ENCODE measurements around the gene TBR1. TPM values are rescaled to one million over a fixed set of nuclear protein-coding genes. Genes with fewer than 3 reads are reported as not detected.

TBR1 gene
- total RNA-seq, 4 donors from 2014 or later = 0.06 TPM; not detected in 3

DNA sequence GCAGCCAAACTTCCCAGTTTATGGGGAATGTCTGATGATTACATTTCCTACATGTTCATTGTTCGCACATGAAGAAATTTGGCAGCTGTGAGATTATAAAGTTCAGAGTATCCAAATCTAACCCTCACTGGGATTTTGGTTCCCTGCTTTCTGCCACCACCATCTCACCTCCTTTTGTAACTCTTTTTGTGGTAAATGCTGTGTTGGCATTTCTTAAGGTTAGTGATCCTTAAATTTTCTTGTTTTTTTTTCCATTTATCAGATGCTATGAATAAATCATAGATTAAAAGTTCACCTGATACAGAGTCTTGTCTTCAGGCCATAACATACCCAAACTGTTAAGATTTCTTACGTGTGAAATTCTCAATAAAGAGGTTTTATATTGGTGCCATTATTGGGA lies 8.5 kb upstream of the TBR1 start:
- WGBS, 2 donors = 79 to 81% methylated on average over 2 of the region's 2 CpGs
- no peak for TF ChIP-seq POLR2A (IDR thresholded peaks at IDR 0.05)
- TF ChIP-seq, protein P1, sequence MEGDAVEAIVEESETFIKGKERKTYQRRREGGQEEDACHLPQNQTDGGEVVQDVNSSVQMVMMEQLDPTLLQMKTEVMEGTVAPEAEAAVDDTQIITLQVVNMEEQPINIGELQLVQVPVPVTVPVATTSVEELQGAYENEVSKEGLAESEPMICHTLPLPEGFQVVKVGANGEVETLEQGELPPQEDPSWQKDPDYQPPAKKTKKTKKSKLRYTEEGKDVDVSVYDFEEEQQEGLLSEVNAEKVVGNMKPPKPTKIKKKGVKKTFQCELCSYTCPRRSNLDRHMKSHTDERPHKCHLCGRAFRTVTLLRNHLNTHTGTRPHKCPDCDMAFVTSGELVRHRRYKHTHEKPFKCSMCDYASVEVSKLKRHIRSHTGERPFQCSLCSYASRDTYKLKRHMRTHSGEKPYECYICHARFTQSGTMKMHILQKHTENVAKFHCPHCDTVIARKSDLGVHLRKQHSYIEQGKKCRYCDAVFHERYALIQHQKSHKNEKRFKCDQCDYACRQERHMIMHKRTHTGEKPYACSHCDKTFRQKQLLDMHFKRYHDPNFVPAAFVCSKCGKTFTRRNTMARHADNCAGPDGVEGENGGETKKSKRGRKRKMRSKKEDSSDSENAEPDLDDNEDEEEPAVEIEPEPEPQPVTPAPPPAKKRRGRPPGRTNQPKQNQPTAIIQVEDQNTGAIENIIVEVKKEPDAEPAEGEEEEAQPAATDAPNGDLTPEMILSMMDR (IDR thresholded peaks at IDR 0.05) = no peak
- no peak overlapping the region for H3K4me3 ChIP-seq (ENCODE audit: low read depth, poor library complexity, severe bottlenecking)
- intact Hi-C loops (cut with DNase I; ENCODE audit: low total_unique reads) = no loop called here
- DNase-seq (ENCODE audit: low spot score in 2 of 2) = no peak

- intact Hi-C loops (cut with DNase I; ENCODE audit: low total_unique reads) = no loop called here
These were observed 6.7 kb upstream of the TBR1 start for GRCh38 chr2:161409308-161409907.

DNA sequence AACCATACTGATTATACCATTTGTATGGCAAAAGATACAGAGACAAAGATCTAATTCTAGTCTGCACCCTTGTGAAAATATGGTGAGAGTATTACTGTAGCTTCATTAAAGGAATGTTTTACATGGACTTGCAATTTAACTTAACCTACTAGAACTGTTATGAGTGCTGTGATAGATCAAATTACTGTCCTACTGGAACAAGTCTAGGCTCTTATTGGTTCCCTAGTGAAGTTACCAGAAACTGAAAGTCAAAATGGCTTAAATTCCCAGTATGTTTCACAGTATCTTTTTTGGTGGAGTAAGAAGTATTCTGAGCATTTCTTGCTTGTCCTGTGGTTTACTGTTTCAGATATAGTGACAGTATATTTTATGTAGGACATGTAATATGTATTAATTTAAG lies 3.8 kb upstream of the TBR1 start:
- no peak for TF ChIP-seq POLR2A (IDR thresholded peaks at IDR 0.05)
- intact Hi-C loops (cut with DNase I; ENCODE audit: low total_unique reads) = no loop called here

More at GRCh38 chr2:161409308-161409907, 6.7 kb upstream of the TBR1 start:
- no peak for DNase-seq (ENCODE audit: low spot score in 2 of 2)
- H3K4me3 ChIP-seq (ENCODE audit: low read depth, poor library complexity, severe bottlenecking) = no peak overlapping the region
- 94 to 97% methylated on average over 1 of the region's 1 CpG for WGBS, 2 donors
- no peak for TF ChIP-seq POLR2A (IDR thresholded peaks at IDR 0.05)
- TF ChIP-seq, protein P1 (IDR thresholded peaks at IDR 0.05) = no peak

DNA sequence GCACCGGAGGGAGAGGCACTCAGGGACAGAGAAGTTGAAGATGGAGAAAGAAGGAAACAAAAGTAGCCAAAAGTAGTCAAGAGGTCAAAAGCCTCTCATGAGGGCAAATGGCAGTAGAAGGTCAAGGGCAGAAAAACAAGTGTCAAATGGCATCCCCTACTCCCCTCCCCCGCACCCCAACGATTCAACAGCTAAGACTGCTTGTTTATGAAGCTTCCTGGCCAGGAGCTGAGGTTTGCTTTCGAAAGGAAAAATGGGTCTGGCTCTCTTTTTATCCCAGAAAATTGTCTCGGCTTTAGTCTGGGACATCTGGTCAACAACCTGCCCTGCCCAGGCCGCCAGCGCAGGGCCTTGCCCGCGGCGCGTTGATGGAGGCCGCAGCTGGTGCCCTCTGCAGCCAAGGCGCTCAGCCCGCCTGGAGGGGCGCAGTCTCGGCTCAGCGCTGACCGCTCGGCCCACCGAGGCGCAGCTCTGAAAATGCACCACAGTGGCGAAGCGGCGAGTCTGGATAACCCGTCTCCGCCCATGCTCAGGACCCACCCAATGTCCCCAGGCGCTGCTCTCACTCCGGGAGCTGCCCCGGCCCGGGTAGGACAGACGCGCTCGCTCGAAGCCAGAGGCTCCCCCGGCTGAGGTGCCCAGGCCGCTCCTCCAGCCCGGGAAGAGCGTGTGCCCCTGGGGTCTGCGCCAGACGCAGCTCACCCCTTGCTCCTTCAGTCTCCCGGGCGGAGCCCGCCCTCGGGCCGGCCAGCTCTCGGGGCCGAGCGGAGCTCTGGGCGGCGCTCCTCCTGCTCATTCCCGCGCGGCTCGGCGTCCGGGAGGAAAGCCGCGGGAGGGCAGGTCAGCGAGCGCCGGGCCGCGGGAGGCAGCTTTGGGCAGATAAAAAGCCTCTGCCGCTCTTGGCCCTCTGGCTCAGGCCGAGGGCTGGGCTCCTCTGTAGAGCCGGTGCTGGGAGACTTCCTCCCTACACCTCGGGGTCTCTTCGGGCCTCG lies 1.8 kb upstream of the TBR1 start:
- intact Hi-C loops (cut with DNase I; ENCODE audit: low total_unique reads) = no loop called here
- H3K4me3 ChIP-seq (ENCODE audit: low read depth, poor library complexity, severe bottlenecking) = no peak overlapping the region
- no peak for DNase-seq (ENCODE audit: low spot score in 2 of 2)
- 6 to 7% methylated on average over 43 to 65 of the region's 69 CpGs for WGBS, 2 donors
- TF ChIP-seq, protein P1 (IDR thresholded peaks at IDR 0.05) = no peak
- TF ChIP-seq POLR2A (IDR thresholded peaks at IDR 0.05) = no peak

More for the DNA sequence above, 3.8 kb upstream of the TBR1 start:
- DNase-seq (ENCODE audit: low spot score in 2 of 2) = no peak
- H3K4me3 ChIP-seq (ENCODE audit: low read depth, poor library complexity, severe bottlenecking) = no peak overlapping the region

- TF ChIP-seq POLR2A (IDR thresholded peaks at IDR 0.05) = no peak
- TF ChIP-seq, protein P1 (IDR thresholded peaks at IDR 0.05) = no peak
- no peak for DNase-seq (ENCODE audit: low spot score in 2 of 2)
- 9 to 10% methylated on average over 29 of the region's 29 CpGs for WGBS, 2 donors
- H3K4me3 ChIP-seq (ENCODE audit: low read depth, poor library complexity, severe bottlenecking) = no peak overlapping the region
- intact Hi-C loops (cut with DNase I; ENCODE audit: low total_unique reads) = no loop called here
These were observed 787 bp upstream of the TBR1 start for GRCh38 chr2:161415034-161415986.

Measured in lower leg skin (tissue), 4 donors.